Esophagus squamous epithelium (tissue), 4 donors: Measurements from ENCODE around the gene KRT74.

Experiments used
- CTCF ChIP-seq, 6 experiments: fragments of 450-650 bp in 4 of 6; fragments of 200-600 bp in 2 of 6; sonication (generic) in 2 of 6; IDR thresholded peaks; one replicate each; pipeline ENCODE4 v1.5.1; 2016 to 2019; ENCODE audit warnings: antibody characterized with exemption in 6 of 6, mild to moderate bottlenecking in 4 of 6, moderate library complexity in 4 of 6
- POLR2A ChIP-seq, 4 donors: fragments of 450-650 bp; IDR thresholded peaks; one replicate each; pipeline ENCODE4 v1.6.1; 2017; ENCODE audit warnings: antibody characterized with exemption in 4 of 4, mild to moderate bottlenecking in 4 of 4, moderate library complexity in 3 of 4

- no peak for TF ChIP-seq CTCF (IDR thresholded peaks at IDR 0.05)
- no peak for TF ChIP-seq POLR2A (IDR thresholded peaks at IDR 0.05)
Observed at GRCh38 chr12:52601671-52602070, 28.0 kb upstream of the KRT74 start.
